Neutrophil (primary cell): ENCODE results near the gene ARL11.
"Not testable (repeated sequence)": the region's sequence is repeated elsewhere in the genome, so short reads cannot be mapped to it uniquely, and the experiment has no call there.

Source experiments
- H3K27ac ChIP-seq: fragments of 200-600 bp; sonication (generic); 2 replicates; pipeline ENCODE4 v1.5.1; 2016; ENCODE audit warnings: mild to moderate bottlenecking, moderate library complexity
- H3K27me3 ChIP-seq: fragments of 200-600 bp; sonication (generic); 2 replicates; pipeline ENCODE4 v1.6.0; 2016; ENCODE audit warnings: mild to moderate bottlenecking
- H3K36me3 ChIP-seq: fragments of 200-600 bp; sonication (generic); 2 replicates; pipeline ENCODE4 v1.5.1; 2017
- H3K4me1 ChIP-seq, 2 experiments: fragments of 200-600 bp in 1 of 2; sonication (generic) in 1 of 2; 1 replicate in 1 of 2; 2 replicates in 1 of 2; pipeline versions ENCODE4 v1.5.1 to v1.6.1; 2013 to 2016; ENCODE audit warnings: low read depth in 1 of 2, low read length in 1 of 2, mild to moderate bottlenecking in 1 of 2, moderate library complexity in 1 of 2; ENCODE audit not compliant: control insufficient read depth in 1 of 2, insufficient read depth in 1 of 2
- H3K4me3 ChIP-seq, 2 experiments: fragments of 200-600 bp in 1 of 2; sonication (generic) in 1 of 2; 1 replicate in 1 of 2; 2 replicates in 1 of 2; pipeline ENCODE4 v1.5.1; 2013 to 2016; ENCODE audit warnings: low read depth in 1 of 2, low read length in 1 of 2, mild to moderate bottlenecking in 1 of 2, moderate library complexity in 1 of 2
- H3K9me3 ChIP-seq: fragments of 200-600 bp; sonication (generic); 2 replicates; pipeline ENCODE4 v1.5.1; 2016
- CTCF ChIP-seq: fragments of 200-600 bp; sonication (generic); IDR thresholded peaks from 2 replicates; pipeline ENCODE4 v1.5.1; 2016; ENCODE audit warnings: antibody characterized with exemption

The ARL11 gene

GRCh38 chr13:49597043-49597641 lies 31.2 kb upstream of the ARL11 start:
- Histone ChIP-seq H3K27ac (no peak overlapping the region), H3K4me3 (no peak overlapping the region), H3K36me3 (no peaks in the 10 kb centered on the region), H3K4me1 (no peaks in the 10 kb centered on the region), H3K9me3 (no peaks in the 10 kb centered on the region), H3K27me3 (no peaks in the 10 kb centered on the region)
- no peak for TF ChIP-seq CTCF

GRCh38 chr13:49602005-49602404 lies 26.3 kb upstream of the ARL11 start:
- H3K27ac ChIP-seq: no peak overlapping the region
- no peaks in the 10 kb centered on the region for H3K27me3 ChIP-seq
- no peak overlapping the region for H3K4me3 ChIP-seq
- H3K9me3 ChIP-seq: no peaks in the 10 kb centered on the region
- H3K36me3 ChIP-seq: no peaks in the 10 kb centered on the region
- peaks cover 3 to 4% of the 10 kb centered on the region in 2 experiments for H3K4me1 ChIP-seq
- no peak for TF ChIP-seq CTCF

GRCh38 chr13:49602615-49603014 lies 25.7 kb upstream of the ARL11 start:
- peaks cover 9 to 11% of the 10 kb centered on the region in 2 experiments for H3K4me1 ChIP-seq
- H3K4me3 ChIP-seq, H3K9me3 ChIP-seq, H3K27me3 ChIP-seq, H3K27ac ChIP-seq, H3K36me3 ChIP-seq: not testable (repeated sequence)

GRCh38 chr13:49604570-49604969 lies 23.7 kb upstream of the ARL11 start:
- no peak overlapping the region for H3K4me3 ChIP-seq
- no peaks in the 10 kb centered on the region for H3K36me3 ChIP-seq
- peaks cover 22 to 26% of the 10 kb centered on the region in 2 experiments for H3K4me1 ChIP-seq
- no peak for TF ChIP-seq CTCF
- no peaks in the 10 kb centered on the region for H3K27me3 ChIP-seq
- no peak overlapping the region for H3K27ac ChIP-seq
- H3K9me3 ChIP-seq: no peaks in the 10 kb centered on the region

- peak; percentile 79 for TF ChIP-seq CTCF
- Histone ChIP-seq H3K27ac (peak overlapping the region; percentile 35), H3K9me3 (no peaks in the 10 kb centered on the region), H3K4me3 (peak overlapping the region; percentile 13 to 40), H3K27me3 (no peaks in the 10 kb centered on the region), H3K4me1 (peaks cover 22 to 26% of the 10 kb centered on the region in 2 experiments), H3K36me3 (no peaks in the 10 kb centered on the region)
Observed at GRCh38 chr13:49606747-49607648, 21.3 kb upstream of the ARL11 start.

- no peaks in the 10 kb centered on the region for H3K9me3 ChIP-seq
- no peaks in the 10 kb centered on the region for H3K36me3 ChIP-seq
- H3K4me1 ChIP-seq: peaks cover 22 to 26% of the 10 kb centered on the region in 2 experiments
- H3K27me3 ChIP-seq: no peaks in the 10 kb centered on the region
- H3K4me3 ChIP-seq: no peak overlapping the region
- H3K27ac ChIP-seq: peak overlapping the region; percentile 35
- TF ChIP-seq CTCF: no peak
Observed at GRCh38 chr13:49607761-49608160, 20.5 kb upstream of the ARL11 start.
